CD14-positive monocyte (primary cell): ENCODE measurements around the gene CSH2. TPM values are rescaled to one million over a fixed set of nuclear protein-coding genes. Genes with fewer than 3 reads are reported as not detected.

Experiments used
- DNase-seq, 3 donors: peaks; one replicate each; pipeline ENCODE4 v3.0.0-alpha.2; 2011 to 2022
- H2AFZ ChIP-seq: 2 replicates; pipeline ENCODE4 v1.6.0; 2012; ENCODE audit warnings: mild to moderate bottlenecking, low read depth, low read length, inconsistent platforms; ENCODE audit not compliant: insufficient read depth, poor library complexity, severe bottlenecking
- H3K27ac ChIP-seq, 2 donors: 1 replicate in 1 of 2; 2 replicates in 1 of 2; pipeline ENCODE4 v1.5.1; 2012 to 2013; ENCODE audit warnings: low read length in 2 of 2, control low read depth in 1 of 2, inconsistent platforms in 1 of 2, low read depth in 1 of 2, mild to moderate bottlenecking in 1 of 2
- H3K27me3 ChIP-seq, 2 donors: one replicate each; pipeline versions ENCODE4 v1.6.0 to v1.6.1; 2011 to 2013; ENCODE audit warnings: low read length in 2 of 2; ENCODE audit not compliant: control insufficient read depth in 2 of 2, insufficient read depth in 2 of 2
- H3K36me3 ChIP-seq, 2 donors: replicated peaks in 1 of 2; 1 replicate in 1 of 2; 2 replicates in 1 of 2; pipeline versions ENCODE4 v1.5.1 to v1.6.1; 2012 to 2013; ENCODE audit warnings: low read length in 2 of 2, control low read depth in 1 of 2, inconsistent platforms in 1 of 2, mild to moderate bottlenecking in 1 of 2; ENCODE audit not compliant: insufficient read depth in 2 of 2, control insufficient read depth in 1 of 2
- H3K4me1 ChIP-seq, 2 donors: 1 replicate in 1 of 2; 2 replicates in 1 of 2; pipeline versions ENCODE4 v1.5.1 to v1.6.1; 2012 to 2013; ENCODE audit warnings: low read length in 2 of 2, control low read depth in 1 of 2, inconsistent platforms in 1 of 2, mild to moderate bottlenecking in 1 of 2, moderate library complexity in 1 of 2; ENCODE audit not compliant: insufficient read depth in 2 of 2, control insufficient read depth in 1 of 2
- H3K4me2 ChIP-seq: replicated peaks from 2 replicates; pipeline ENCODE3; 2012; ENCODE audit warnings: low read length, moderate library complexity, mild to moderate bottlenecking; ENCODE audit not compliant: poor library complexity, severe bottlenecking; ENCODE audit errors: extremely low read depth
- H3K4me3 ChIP-seq, 3 experiments: fragments of 200-600 bp in 1 of 3; sonication (generic) in 1 of 3; replicated peaks in 1 of 3; 1 replicate in 2 of 3; 2 replicates in 1 of 3; pipeline ENCODE4 v1.5.1; 2011 to 2013; ENCODE audit warnings: low read length in 3 of 3, mild to moderate bottlenecking in 3 of 3, control low read depth in 2 of 3, low read depth in 2 of 3, inconsistent platforms in 1 of 3, moderate library complexity in 1 of 3
- H3K79me2 ChIP-seq: 2 replicates; pipeline ENCODE4 v1.6.0; 2012; ENCODE audit warnings: mild to moderate bottlenecking, control low read depth, inconsistent platforms, low read length, moderate library complexity; ENCODE audit not compliant: insufficient read depth
- H3K9ac ChIP-seq: 2 replicates; pipeline ENCODE4 v1.6.0; 2017; ENCODE audit warnings: low read length, mild to moderate bottlenecking; ENCODE audit not compliant: insufficient read depth, poor library complexity, severe bottlenecking
- H3K9me3 ChIP-seq, 2 donors: replicated peaks in 1 of 2; 1 replicate in 1 of 2; 2 replicates in 1 of 2; pipeline versions ENCODE4 v1.5.1 to v1.6.1; 2012 to 2013; ENCODE audit warnings: low read length in 2 of 2, control low read depth in 1 of 2; ENCODE audit not compliant: control insufficient read depth in 1 of 2, insufficient read depth in 1 of 2
- H4K20me1 ChIP-seq: 2 replicates; pipeline ENCODE4 v1.6.0; 2012; ENCODE audit warnings: mild to moderate bottlenecking, low read length, control low read depth, moderate library complexity; ENCODE audit not compliant: insufficient read depth
- H3K27ac Mint-ChIP-seq, 7 donors: one replicate each; pipeline ENCODE4 v1.8.0; 2020; ENCODE audit warnings: mild to moderate bottlenecking in 7 of 7, mixed read lengths in 7 of 7, moderate library complexity in 6 of 7, inconsistent platforms in 2 of 7
- H3K27me3 Mint-ChIP-seq, 3 donors: one replicate each; pipeline ENCODE4 v1.8.0; 2021 to 2022; ENCODE audit warnings: low read depth in 3 of 3, mild to moderate bottlenecking in 3 of 3, mixed read lengths in 3 of 3, moderate library complexity in 3 of 3, inconsistent platforms in 1 of 3
- H3K36me3 Mint-ChIP-seq, 2 donors: one replicate each; pipeline ENCODE4 v1.8.0; 2020; ENCODE audit warnings: mixed read lengths in 2 of 2, inconsistent platforms in 1 of 2, mild to moderate bottlenecking in 1 of 2
- H3K4me1 Mint-ChIP-seq: one replicate; pipeline ENCODE4 v1.8.0; 2020; ENCODE audit warnings: mild to moderate bottlenecking, mixed read lengths
- H3K4me3 Mint-ChIP-seq, 2 donors: one replicate each; pipeline ENCODE4 v1.8.0; 2020; ENCODE audit warnings: mild to moderate bottlenecking in 2 of 2, mixed read lengths in 2 of 2, moderate library complexity in 1 of 2
- H3K9me3 Mint-ChIP-seq, 7 donors: one replicate each; pipeline ENCODE4 v1.8.0; 2020 to 2022; ENCODE audit warnings: mixed read lengths in 7 of 7, mild to moderate bottlenecking in 6 of 7, moderate library complexity in 6 of 7, inconsistent platforms in 2 of 7
- WGBS: methylation state at CpG from one replicate; pipeline ENCODE4 v1.1.5; 2013; ENCODE audit warnings: missing lambda C conversion rate; ENCODE audit not compliant: insufficient coverage; 5-methylcytosine and 5-hydroxymethylcytosine counted together
- intact Hi-C, 2 donors: fragments of 100-400 bp; cut with micrococcal nuclease; formaldehyde crosslinking; loops; one replicate each; pipeline versions ENCODE4 v1.15.0 to v1.15.1; 2023
- polyA plus RNA-seq, 3 donors: library from polyadenylated mRNA; depleted of rRNA in 1 of 3; unstranded in 2 of 3; stranded (reverse) in 1 of 3; fragments of 300-500 nt in 2 of 3; fragments of >200 nt in 1 of 3; fragmentation: Illumina TruSeq in 2 of 3; gene quantifications; 1 replicate in 2 of 3; 2 replicates in 1 of 3; pipeline ENCODE4 v1.2.3, GENCODE V29; 2012 to 2021
- TF ChIP-seq, protein P1 (sequence below): fragments of 200-600 bp; IDR thresholded peaks from one replicate; pipeline ENCODE4 v1.8.0; 2022; ENCODE audit warnings: antibody characterized with exemption, mild to moderate bottlenecking

Gene CSH2
- polyA plus RNA-seq, 3 donors = not detected

DNA sequence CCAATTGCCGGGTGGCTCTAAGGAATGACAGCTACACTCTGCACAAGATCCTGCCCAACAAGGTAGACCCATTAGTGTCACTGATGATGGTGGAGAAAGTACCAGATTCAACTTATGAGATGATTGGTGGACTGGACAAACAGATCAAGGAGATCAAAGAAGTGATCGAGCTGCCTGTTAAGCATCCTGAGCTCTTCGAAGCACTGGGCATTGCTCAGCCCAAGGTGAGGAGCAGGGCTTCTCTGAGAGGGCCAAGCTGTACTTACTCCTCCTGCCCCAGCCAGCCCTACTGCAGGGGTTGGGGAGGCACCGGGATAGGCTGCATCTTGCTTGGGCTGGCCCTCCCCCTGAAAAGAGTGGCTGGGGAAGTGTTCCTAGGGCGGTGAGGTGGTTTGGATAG, 43.2 kb downstream of the CSH2 start:
- WGBS = 100% methylated on average over 2 of the region's 5 CpGs
- H3K9ac ChIP-seq = no peak overlapping the region

DNA sequence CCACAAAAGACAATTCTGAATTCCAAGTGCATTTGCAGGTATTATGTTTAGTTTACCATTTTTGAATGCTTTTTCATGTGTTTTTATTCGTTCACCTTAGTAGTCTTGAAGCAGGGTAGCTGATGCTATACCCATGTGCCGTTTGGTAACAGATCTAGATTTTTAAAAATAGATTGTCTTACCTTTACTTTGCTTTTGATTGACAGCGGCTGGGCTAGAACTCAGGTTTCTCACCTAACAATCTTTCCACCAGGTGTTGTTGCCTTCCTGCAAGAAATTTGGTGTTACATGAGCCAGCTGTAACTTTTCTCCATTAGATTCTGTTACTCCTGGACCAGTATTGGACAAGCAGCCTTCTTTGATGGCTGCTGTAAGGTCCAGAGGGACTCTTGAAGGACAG, 44.5 kb downstream of the CSH2 start:
- Mint-ChIP-seq H3K27me3 (peaks cover 0 to 2% (median 0%) of the 10 kb centered on the region in 3 donors), H3K9me3 (no peaks in the 10 kb centered on the region), H3K27ac (no peak overlapping the region), H3K4me1 (peaks cover 33% of the 10 kb centered on the region), H3K4me3 (no peak overlapping the region), H3K36me3 (peaks cover 66 to 69% of the 10 kb centered on the region in 2 donors)
- H3K4me2 ChIP-seq = no peak overlapping the region
- H3K4me3 ChIP-seq = no peak overlapping the region
- no peaks in the 10 kb centered on the region for H3K9me3 ChIP-seq
- no peak overlapping the region for H3K27ac ChIP-seq
- H3K36me3 ChIP-seq = peaks cover 65 to 71% of the 10 kb centered on the region in 2 donors
- H3K4me1 ChIP-seq = peaks cover 18 to 22% of the 10 kb centered on the region in 2 donors
- peaks cover 48% of the 10 kb centered on the region for H4K20me1 ChIP-seq
- WGBS = no CpG with 5 or more reads among the region's 3 CpGs
- DNase-seq = no peak
- no peak overlapping the region for H3K9ac ChIP-seq
- TF ChIP-seq, protein P1, sequence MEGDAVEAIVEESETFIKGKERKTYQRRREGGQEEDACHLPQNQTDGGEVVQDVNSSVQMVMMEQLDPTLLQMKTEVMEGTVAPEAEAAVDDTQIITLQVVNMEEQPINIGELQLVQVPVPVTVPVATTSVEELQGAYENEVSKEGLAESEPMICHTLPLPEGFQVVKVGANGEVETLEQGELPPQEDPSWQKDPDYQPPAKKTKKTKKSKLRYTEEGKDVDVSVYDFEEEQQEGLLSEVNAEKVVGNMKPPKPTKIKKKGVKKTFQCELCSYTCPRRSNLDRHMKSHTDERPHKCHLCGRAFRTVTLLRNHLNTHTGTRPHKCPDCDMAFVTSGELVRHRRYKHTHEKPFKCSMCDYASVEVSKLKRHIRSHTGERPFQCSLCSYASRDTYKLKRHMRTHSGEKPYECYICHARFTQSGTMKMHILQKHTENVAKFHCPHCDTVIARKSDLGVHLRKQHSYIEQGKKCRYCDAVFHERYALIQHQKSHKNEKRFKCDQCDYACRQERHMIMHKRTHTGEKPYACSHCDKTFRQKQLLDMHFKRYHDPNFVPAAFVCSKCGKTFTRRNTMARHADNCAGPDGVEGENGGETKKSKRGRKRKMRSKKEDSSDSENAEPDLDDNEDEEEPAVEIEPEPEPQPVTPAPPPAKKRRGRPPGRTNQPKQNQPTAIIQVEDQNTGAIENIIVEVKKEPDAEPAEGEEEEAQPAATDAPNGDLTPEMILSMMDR = no peak
- peaks cover 62% of the 10 kb centered on the region for H3K79me2 ChIP-seq
- H3K27me3 ChIP-seq = no peaks in the 10 kb centered on the region
- H2AFZ ChIP-seq = no peak overlapping the region
- intact Hi-C loops = loop anchor here in 1 of 2 donors (5.0 kb wide), 1 partner anchor 132 kb away; no protein-coding TSS in a partner anchor

More for the DNA sequence above, 43.2 kb downstream of the CSH2 start:
- Histone ChIP-seq H3K4me1 (peaks cover 22 to 31% of the 10 kb centered on the region in 2 donors), H3K4me2 (no peak overlapping the region), H3K9me3 (no peaks in the 10 kb centered on the region), H2AFZ (no peak overlapping the region), H4K20me1 (peaks cover 62% of the 10 kb centered on the region), H3K79me2 (peaks cover 58% of the 10 kb centered on the region), H3K27ac (no peak overlapping the region), H3K36me3 (peaks cover 59 to 70% of the 10 kb centered on the region in 2 donors), H3K27me3 (no peaks in the 10 kb centered on the region), H3K4me3 (no peak overlapping the region)
- Mint-ChIP-seq H3K27me3 (peaks cover 0 to 2% (median 0%) of the 10 kb centered on the region in 3 donors), H3K4me3 (no peak overlapping the region), H3K27ac (peak overlapping the region in 1 of 7 donors; percentile 82), H3K9me3 (no peaks in the 10 kb centered on the region), H3K4me1 (peaks cover 40% of the 10 kb centered on the region), H3K36me3 (peaks cover 62 to 65% of the 10 kb centered on the region in 2 donors)
- intact Hi-C loops = no loop called here
- TF ChIP-seq, protein P1 = no peak
- no peak for DNase-seq
